ENCODE results near the gene ERLIN1.

ERLIN1 gene

DNA sequence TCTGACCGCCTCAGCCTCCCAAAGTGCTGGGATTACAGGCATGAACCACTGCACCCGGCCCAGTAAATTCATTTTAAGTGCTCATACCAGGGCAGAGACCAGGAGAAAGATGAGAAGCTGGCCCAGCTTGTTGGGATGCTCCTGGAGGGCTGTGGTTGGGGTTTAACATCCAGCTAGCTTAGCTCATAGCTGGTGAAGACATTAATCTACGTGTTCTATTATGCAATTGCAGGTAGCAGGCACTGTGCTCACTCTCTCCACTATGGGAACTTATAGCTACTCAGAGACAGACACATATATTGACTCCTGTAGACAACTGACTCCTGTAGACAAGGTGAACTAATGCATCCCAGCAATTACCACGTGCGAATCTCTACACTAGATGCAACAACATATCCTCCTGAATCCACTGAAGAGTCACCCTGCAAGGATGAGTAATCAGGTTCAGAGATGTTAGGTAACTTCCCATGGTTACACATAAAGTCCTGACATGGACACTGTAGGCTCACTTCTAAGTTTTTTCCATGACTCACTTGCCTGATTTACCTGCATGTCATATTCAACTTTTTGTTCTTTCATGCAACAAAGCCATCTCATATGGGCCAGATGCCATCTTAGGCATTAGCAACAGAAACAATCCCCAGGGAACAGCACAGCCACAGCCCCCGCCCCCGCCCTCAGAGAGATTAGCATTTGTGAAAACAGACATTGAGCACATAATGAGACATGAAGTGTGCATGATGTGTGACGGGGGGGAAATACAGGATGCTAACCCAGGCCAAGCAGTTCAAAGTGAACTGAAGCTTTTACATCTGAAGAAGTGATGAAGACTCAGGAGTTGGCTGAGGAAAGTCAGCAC lies 37.2 kb downstream of the ERLIN1 start (continued):
- peak; percentile 64 for TF ChIP-seq SCRT2 (tag by site-specific recombination; IDR thresholded peaks at IDR 0.05)
- no peak for TF ChIP-seq ZNF423 (tag by site-specific recombination; IDR thresholded peaks at IDR 0.05)
- TF ChIP-seq ZBTB21 (tag by site-specific recombination; IDR thresholded peaks at IDR 0.05) = no peak
- no peak for TF ChIP-seq ZNF174 (tag by site-specific recombination; IDR thresholded peaks at IDR 0.05)
- no peak for TF ChIP-seq HOXC10 (CRISPR knock-in tag; IDR thresholded peaks at IDR 0.05)
- TF ChIP-seq, protein P1, sequence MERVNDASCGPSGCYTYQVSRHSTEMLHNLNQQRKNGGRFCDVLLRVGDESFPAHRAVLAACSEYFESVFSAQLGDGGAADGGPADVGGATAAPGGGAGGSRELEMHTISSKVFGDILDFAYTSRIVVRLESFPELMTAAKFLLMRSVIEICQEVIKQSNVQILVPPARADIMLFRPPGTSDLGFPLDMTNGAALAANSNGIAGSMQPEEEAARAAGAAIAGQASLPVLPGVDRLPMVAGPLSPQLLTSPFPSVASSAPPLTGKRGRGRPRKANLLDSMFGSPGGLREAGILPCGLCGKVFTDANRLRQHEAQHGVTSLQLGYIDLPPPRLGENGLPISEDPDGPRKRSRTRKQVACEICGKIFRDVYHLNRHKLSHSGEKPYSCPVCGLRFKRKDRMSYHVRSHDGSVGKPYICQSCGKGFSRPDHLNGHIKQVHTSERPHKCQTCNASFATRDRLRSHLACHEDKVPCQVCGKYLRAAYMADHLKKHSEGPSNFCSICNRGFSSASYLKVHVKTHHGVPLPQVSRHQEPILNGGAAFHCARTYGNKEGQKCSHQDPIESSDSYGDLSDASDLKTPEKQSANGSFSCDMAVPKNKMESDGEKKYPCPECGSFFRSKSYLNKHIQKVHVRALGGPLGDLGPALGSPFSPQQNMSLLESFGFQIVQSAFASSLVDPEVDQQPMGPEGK (tag by site-specific recombination; IDR thresholded peaks at IDR 0.05) = no peak
- no peak for TF ChIP-seq ZNF747 (tag by site-specific recombination; IDR thresholded peaks at IDR 0.05)
- no peak for TF ChIP-seq ZNF776 (tag by site-specific recombination; IDR thresholded peaks at IDR 0.05; ENCODE audit: borderline replicate concordance)
- no peak for TF ChIP-seq SP3 (tag by site-specific recombination; IDR thresholded peaks at IDR 0.05)
- TF ChIP-seq, protein P2, sequence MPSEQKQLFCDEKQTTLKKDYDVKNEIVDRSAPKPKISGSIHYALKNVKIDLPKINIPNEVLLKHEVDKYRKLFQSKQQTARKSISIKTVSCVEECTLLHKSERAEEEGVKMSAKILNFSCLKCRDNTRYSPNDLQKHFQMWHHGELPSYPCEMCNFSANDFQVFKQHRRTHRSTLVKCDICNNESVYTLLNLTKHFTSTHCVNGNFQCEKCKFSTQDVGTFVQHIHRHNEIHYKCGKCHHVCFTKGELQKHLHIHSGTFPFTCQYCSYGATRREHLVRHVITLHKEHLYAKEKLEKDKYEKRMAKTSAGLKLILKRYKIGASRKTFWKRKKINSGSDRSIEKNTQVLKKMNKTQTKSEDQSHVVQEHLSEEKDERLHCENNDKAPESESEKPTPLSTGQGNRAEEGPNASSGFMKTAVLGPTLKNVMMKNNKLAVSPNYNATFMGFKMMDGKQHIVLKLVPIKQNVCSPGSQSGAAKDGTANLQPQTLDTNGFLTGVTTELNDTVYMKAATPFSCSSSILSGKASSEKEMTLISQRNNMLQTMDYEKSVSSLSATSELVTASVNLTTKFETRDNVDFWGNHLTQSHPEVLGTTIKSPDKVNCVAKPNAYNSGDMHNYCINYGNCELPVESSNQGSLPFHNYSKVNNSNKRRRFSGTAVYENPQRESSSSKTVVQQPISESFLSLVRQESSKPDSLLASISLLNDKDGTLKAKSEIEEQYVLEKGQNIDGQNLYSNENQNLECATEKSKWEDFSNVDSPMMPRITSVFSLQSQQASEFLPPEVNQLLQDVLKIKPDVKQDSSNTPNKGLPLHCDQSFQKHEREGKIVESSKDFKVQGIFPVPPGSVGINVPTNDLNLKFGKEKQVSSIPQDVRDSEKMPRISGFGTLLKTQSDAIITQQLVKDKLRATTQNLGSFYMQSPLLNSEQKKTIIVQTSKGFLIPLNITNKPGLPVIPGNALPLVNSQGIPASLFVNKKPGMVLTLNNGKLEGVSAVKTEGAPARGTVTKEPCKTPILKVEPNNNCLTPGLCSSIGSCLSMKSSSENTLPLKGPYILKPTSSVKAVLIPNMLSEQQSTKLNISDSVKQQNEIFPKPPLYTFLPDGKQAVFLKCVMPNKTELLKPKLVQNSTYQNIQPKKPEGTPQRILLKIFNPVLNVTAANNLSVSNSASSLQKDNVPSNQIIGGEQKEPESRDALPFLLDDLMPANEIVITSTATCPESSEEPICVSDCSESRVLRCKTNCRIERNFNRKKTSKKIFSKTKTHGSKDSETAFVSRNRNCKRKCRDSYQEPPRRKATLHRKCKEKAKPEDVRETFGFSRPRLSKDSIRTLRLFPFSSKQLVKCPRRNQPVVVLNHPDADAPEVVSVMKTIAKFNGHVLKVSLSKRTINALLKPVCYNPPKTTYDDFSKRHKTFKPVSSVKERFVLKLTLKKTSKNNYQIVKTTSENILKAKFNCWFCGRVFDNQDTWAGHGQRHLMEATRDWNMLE (tag by site-specific recombination; conservative IDR thresholded peaks at IDR 0.05; ENCODE audit: low read depth) = no peak
- TF ChIP-seq ZNF175 (tag by site-specific recombination; IDR thresholded peaks at IDR 0.05) = no peak
- no peak for TF ChIP-seq ZNF561 (tag by site-specific recombination; IDR thresholded peaks at IDR 0.05; ENCODE audit: borderline replicate concordance)
- TF ChIP-seq ZNF2 (tag by site-specific recombination; IDR thresholded peaks at IDR 0.05) = no peak
- TF ChIP-seq ZNF629 (tag by site-specific recombination; IDR thresholded peaks at IDR 0.05) = 0 out of 2 replicates have a peak, but pooled peaks have one; percentile 18
- TF ChIP-seq, protein P3, sequence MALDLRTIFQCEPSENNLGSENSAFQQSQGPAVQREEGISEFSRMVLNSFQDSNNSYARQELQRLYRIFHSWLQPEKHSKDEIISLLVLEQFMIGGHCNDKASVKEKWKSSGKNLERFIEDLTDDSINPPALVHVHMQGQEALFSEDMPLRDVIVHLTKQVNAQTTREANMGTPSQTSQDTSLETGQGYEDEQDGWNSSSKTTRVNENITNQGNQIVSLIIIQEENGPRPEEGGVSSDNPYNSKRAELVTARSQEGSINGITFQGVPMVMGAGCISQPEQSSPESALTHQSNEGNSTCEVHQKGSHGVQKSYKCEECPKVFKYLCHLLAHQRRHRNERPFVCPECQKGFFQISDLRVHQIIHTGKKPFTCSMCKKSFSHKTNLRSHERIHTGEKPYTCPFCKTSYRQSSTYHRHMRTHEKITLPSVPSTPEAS (tag by site-specific recombination; IDR thresholded peaks at IDR 0.05) = no peak

DNA sequence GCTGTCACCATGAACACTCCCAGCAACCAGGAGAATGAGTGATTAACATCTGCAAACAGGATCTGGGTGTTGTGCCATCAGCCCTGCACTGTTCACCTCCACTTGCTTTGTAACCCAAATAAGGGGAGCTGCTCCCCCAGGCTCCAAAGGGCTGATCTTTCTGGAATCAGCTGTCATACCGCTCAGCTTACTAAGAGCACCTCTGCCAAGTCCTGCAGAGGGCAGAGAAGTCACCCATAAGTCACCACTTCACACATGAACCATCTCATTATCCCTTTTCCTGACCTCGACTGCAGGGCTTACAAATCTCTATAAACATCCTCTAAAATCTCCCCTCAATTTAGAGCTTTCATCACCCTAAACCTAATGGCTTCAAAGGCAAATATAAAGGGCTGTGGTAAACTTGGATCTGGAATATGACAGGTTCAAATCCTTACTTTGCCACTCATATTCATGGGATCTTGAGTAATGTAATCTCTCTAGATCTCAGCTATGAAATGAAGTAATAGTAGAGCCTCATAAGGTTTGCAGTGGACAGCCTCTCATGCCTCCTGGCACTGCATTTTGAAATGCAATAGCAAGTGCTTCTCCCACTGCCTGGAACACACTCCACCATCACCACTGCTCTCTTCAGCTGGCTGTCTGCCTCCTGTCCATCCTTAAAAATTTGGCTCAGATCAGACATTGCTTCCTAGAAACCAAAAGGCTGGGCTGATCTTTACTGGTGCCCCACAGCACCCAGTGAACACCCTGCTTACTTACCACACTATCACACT lies 38.8 kb downstream of the ERLIN1 start:
- H3K9me3 ChIP-seq (ENCODE audit: control insufficient read depth, insufficient read depth, low read depth, low read length) = no peaks in the 10 kb centered on the region
- ChIA-PET POLR2A (no interaction called here), CTCF (no interaction called here)
- H3K4me1 ChIP-seq (ENCODE audit: control insufficient read depth, insufficient read depth, low read length) = no peaks in the 10 kb centered on the region
- TF ChIP-seq, protein P4, sequence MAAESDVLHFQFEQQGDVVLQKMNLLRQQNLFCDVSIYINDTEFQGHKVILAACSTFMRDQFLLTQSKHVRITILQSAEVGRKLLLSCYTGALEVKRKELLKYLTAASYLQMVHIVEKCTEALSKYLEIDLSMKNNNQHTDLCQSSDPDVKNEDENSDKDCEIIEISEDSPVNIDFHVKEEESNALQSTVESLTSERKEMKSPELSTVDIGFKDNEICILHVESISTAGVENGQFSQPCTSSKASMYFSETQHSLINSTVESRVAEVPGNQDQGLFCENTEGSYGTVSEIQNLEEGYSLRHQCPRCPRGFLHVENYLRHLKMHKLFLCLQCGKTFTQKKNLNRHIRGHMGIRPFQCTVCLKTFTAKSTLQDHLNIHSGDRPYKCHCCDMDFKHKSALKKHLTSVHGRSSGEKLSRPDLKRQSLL (tag by site-specific recombination; IDR thresholded peaks at IDR 0.05) = no peak
- TF ChIP-seq SP7 (tag by site-specific recombination; IDR thresholded peaks at IDR 0.05) = peak; percentile 17; the same call in 1 of the 2 replicates
- no peak overlapping the region for H3K4me3 ChIP-seq (ENCODE audit: low read depth, low read length)
- peaks cover 5 to 16% of the 10 kb centered on the region in 2 experiments; a peak in 2 of 3 replicates for H3K36me3 ChIP-seq (ENCODE audit: control insufficient read depth in 2 of 2, insufficient read depth in 1 of 2, low read length in 2 of 2)
- H3K27ac ChIP-seq (ENCODE audit: extremely low read depth, low read depth, low read length) = no peak overlapping the region

Measured in HEK293 (cell line).